Measurements from ENCODE around the gene UQCRFS1. TPM values are rescaled to one million over a fixed set of nuclear protein-coding genes. Genes with fewer than 3 reads are reported as not detected.

Gene UQCRFS1
- polyA plus RNA-seq, 1 donor (not counting 4 experiments of a cell fraction or from before 2014, with no cell fraction given), result 60.0 TPM

GRCh38 chr19:29170554-29170953 lies 42.4 kb downstream of the UQCRFS1 start:
- H3K79me2 ChIP-seq (ENCODE audit: control insufficient read depth, insufficient read depth, low read length), result no peaks in the 10 kb centered on the region
- dilution Hi-C loops (cut with MboI; ENCODE audit: extremely low pct_ligation_motif_present, low sequenced_read_pairs), result no loop called here
- H3K27me3 ChIP-seq (ENCODE audit: control insufficient read depth, extremely low read depth, insufficient read depth, low read length), result no peaks in the 10 kb centered on the region
- H3K4me1 ChIP-seq (ENCODE audit: control insufficient read depth, extremely low read depth, insufficient read depth, low read length), result no peaks in the 10 kb centered on the region
- H3K36me3 ChIP-seq (ENCODE audit: control insufficient read depth in 2 of 2, extremely low read depth in 1 of 2, insufficient read depth in 2 of 2, low read length in 2 of 2), result no peaks in the 10 kb centered on the region
- H3K4me3 ChIP-seq (ENCODE audit: control insufficient read depth in 2 of 3, extremely low read depth in 1 of 3, insufficient read depth in 2 of 3, low read depth in 1 of 3, low read length in 3 of 3), result no peak overlapping the region
- H3K4me2 ChIP-seq (ENCODE audit: control insufficient read depth, extremely low read depth, insufficient read depth, low read depth, low read length), result no peak overlapping the region
- no peaks in the 10 kb centered on the region for H3K9me1 ChIP-seq (ENCODE audit: control insufficient read depth, extremely low read depth, insufficient read depth, low read length)
- no peak overlapping the region for H3K9ac ChIP-seq (ENCODE audit: control insufficient read depth, extremely low read depth, insufficient read depth, low read length)
- DNase-seq (ENCODE audit: low read depth, low spot score), result no peak
- TF ChIP-seq, protein P1, sequence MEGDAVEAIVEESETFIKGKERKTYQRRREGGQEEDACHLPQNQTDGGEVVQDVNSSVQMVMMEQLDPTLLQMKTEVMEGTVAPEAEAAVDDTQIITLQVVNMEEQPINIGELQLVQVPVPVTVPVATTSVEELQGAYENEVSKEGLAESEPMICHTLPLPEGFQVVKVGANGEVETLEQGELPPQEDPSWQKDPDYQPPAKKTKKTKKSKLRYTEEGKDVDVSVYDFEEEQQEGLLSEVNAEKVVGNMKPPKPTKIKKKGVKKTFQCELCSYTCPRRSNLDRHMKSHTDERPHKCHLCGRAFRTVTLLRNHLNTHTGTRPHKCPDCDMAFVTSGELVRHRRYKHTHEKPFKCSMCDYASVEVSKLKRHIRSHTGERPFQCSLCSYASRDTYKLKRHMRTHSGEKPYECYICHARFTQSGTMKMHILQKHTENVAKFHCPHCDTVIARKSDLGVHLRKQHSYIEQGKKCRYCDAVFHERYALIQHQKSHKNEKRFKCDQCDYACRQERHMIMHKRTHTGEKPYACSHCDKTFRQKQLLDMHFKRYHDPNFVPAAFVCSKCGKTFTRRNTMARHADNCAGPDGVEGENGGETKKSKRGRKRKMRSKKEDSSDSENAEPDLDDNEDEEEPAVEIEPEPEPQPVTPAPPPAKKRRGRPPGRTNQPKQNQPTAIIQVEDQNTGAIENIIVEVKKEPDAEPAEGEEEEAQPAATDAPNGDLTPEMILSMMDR (optimal IDR thresholded peaks at IDR 0.05 in 1 of 3, IDR thresholded peaks at IDR 0.05 in 1 of 3, conservative IDR thresholded peaks at IDR 0.05 in 1 of 3; ENCODE audit: extremely low read depth in 1 of 3, insufficient read depth in 2 of 3, low read length in 3 of 3), result no peak
- TF ChIP-seq EZH2 (IDR thresholded peaks at IDR 0.05; ENCODE audit: low read length), result no peak
- H3K9me3 ChIP-seq (ENCODE audit: control insufficient read depth, low read depth, low read length), result no peaks in the 10 kb centered on the region
- FAIRE-seq, result no peak
- H4K20me1 ChIP-seq (ENCODE audit: control insufficient read depth, extremely low read depth, insufficient read depth, low read length), result no peaks in the 10 kb centered on the region
- no peak overlapping the region for H2AFZ ChIP-seq (ENCODE audit: control insufficient read depth, low read length)
- no peak overlapping the region for H3K27ac ChIP-seq (ENCODE audit: control insufficient read depth, insufficient read depth, low read length)

DNA sequence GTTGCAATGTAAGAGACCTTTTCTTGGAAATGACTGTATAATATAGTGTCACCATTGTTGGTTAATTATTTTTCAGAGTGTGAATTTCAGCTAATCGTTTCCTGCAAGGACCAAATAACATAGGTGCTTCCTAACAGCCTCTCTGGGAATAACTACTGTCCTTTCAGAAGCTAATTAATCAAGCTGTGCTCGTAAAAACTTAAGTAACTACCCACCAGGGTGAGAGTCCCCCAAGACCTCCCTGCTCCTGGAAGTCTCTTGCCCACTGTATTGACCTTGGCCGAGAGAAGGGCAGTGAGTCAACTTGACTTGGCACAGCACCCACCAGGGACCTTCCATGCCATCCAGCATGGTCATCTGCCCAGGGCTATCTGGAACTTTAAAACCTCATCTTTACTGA lies 50.3 kb downstream of the UQCRFS1 start:
- dilution Hi-C loops (cut with MboI; ENCODE audit: extremely low pct_ligation_motif_present, low sequenced_read_pairs), result no loop called here

DNA sequence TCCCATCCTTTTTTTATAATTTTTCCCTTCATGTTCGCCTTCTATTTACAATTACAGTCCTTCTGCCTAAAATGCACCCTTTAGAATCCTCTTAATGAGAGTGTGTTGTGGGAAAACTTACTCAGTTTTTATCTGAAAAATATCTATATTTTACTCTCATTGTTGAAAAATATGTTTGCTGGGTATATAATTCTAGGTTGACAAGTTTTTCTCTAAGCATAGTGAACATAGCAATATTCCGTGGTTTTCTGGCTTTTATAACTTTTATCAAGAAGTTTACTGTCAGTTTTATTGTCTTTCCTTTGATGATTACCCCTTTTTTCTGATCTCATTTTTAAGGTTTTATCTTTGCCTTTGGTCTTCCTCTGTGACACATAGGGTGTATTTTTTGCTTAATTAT lies 57.3 kb downstream of the UQCRFS1 start:
- H3K9ac ChIP-seq (ENCODE audit: control insufficient read depth, extremely low read depth, insufficient read depth, low read length), result no peak overlapping the region
- no peak overlapping the region for H3K4me3 ChIP-seq (ENCODE audit: control insufficient read depth in 2 of 3, extremely low read depth in 1 of 3, insufficient read depth in 2 of 3, low read depth in 1 of 3, low read length in 3 of 3)
- no peak overlapping the region for H3K27ac ChIP-seq (ENCODE audit: control insufficient read depth, insufficient read depth, low read length)
- H3K4me2 ChIP-seq (ENCODE audit: control insufficient read depth, extremely low read depth, insufficient read depth, low read depth, low read length), result no peak overlapping the region
- H3K36me3 ChIP-seq (ENCODE audit: control insufficient read depth in 2 of 2, extremely low read depth in 1 of 2, insufficient read depth in 2 of 2, low read length in 2 of 2), result no peaks in the 10 kb centered on the region
- H3K4me1 ChIP-seq (ENCODE audit: control insufficient read depth, extremely low read depth, insufficient read depth, low read length), result no peaks in the 10 kb centered on the region
- peaks cover 2% of the 10 kb centered on the region for H3K9me3 ChIP-seq (ENCODE audit: control insufficient read depth, low read depth, low read length)
- H3K79me2 ChIP-seq (ENCODE audit: control insufficient read depth, insufficient read depth, low read length), result no peaks in the 10 kb centered on the region
- DNase-seq (ENCODE audit: low read depth, low spot score), result no peak
- TF ChIP-seq, protein P1 (optimal IDR thresholded peaks at IDR 0.05 in 1 of 3, IDR thresholded peaks at IDR 0.05 in 1 of 3, conservative IDR thresholded peaks at IDR 0.05 in 1 of 3; ENCODE audit: extremely low read depth in 1 of 3, insufficient read depth in 2 of 3, low read length in 3 of 3), result no peak
- TF ChIP-seq EZH2 (IDR thresholded peaks at IDR 0.05; ENCODE audit: low read length), result no peak
- FAIRE-seq, result no peak
- dilution Hi-C loops (cut with MboI; ENCODE audit: extremely low pct_ligation_motif_present, low sequenced_read_pairs), result no loop called here
- no peak overlapping the region for H2AFZ ChIP-seq (ENCODE audit: control insufficient read depth, low read length)
- H3K27me3 ChIP-seq (ENCODE audit: control insufficient read depth, extremely low read depth, insufficient read depth, low read length), result no peaks in the 10 kb centered on the region
- H4K20me1 ChIP-seq (ENCODE audit: control insufficient read depth, extremely low read depth, insufficient read depth, low read length), result no peaks in the 10 kb centered on the region
- no peaks in the 10 kb centered on the region for H3K9me1 ChIP-seq (ENCODE audit: control insufficient read depth, extremely low read depth, insufficient read depth, low read length)

More for the DNA sequence above, 50.3 kb downstream of the UQCRFS1 start:
- DNase-seq (ENCODE audit: low read depth, low spot score) (no peak), FAIRE-seq (no peak)
- no peaks in the 10 kb centered on the region for H3K79me2 ChIP-seq (ENCODE audit: control insufficient read depth, insufficient read depth, low read length)
- TF ChIP-seq EZH2 (IDR thresholded peaks at IDR 0.05; ENCODE audit: low read length), result no peak
- no peaks in the 10 kb centered on the region for H3K36me3 ChIP-seq (ENCODE audit: control insufficient read depth in 2 of 2, extremely low read depth in 1 of 2, insufficient read depth in 2 of 2, low read length in 2 of 2)
- no peaks in the 10 kb centered on the region for H4K20me1 ChIP-seq (ENCODE audit: control insufficient read depth, extremely low read depth, insufficient read depth, low read length)
- H3K9me3 ChIP-seq (ENCODE audit: control insufficient read depth, low read depth, low read length), result peaks cover 2% of the 10 kb centered on the region
- no peak overlapping the region for H3K4me3 ChIP-seq (ENCODE audit: control insufficient read depth in 2 of 3, extremely low read depth in 1 of 3, insufficient read depth in 2 of 3, low read depth in 1 of 3, low read length in 3 of 3)
- no peak overlapping the region for H3K27ac ChIP-seq (ENCODE audit: control insufficient read depth, insufficient read depth, low read length)
- no peak overlapping the region for H3K4me2 ChIP-seq (ENCODE audit: control insufficient read depth, extremely low read depth, insufficient read depth, low read depth, low read length)
- H2AFZ ChIP-seq (ENCODE audit: control insufficient read depth, low read length), result no peak overlapping the region
- no peak overlapping the region for H3K9ac ChIP-seq (ENCODE audit: control insufficient read depth, extremely low read depth, insufficient read depth, low read length)
- no peaks in the 10 kb centered on the region for H3K9me1 ChIP-seq (ENCODE audit: control insufficient read depth, extremely low read depth, insufficient read depth, low read length)
- no peaks in the 10 kb centered on the region for H3K4me1 ChIP-seq (ENCODE audit: control insufficient read depth, extremely low read depth, insufficient read depth, low read length)
- H3K27me3 ChIP-seq (ENCODE audit: control insufficient read depth, extremely low read depth, insufficient read depth, low read length), result no peaks in the 10 kb centered on the region
